HG03175 (cell line): ENCODE data around the gene PTPN20.

Source experiments
- ATAC-seq: cut with Tn5 transposase; IDR thresholded peaks from one replicate; pipeline ENCODE4 v1.9.1; 2021; ENCODE audit warnings: mild to moderate bottlenecking, moderate library complexity; ENCODE audit not compliant: unreplicated experiment

Gene PTPN20

GRCh38 chr10:47019155-47020145, 108.2 kb downstream of the PTPN20 start:
- ATAC-seq, result no peak

GRCh38 chr10:47020471-47020870, 109.2 kb downstream of the PTPN20 start:
- no peak for ATAC-seq

GRCh38 chr10:47021850-47022249, 110.6 kb downstream of the PTPN20 start:
- ATAC-seq, result no peak

- no peak for ATAC-seq
Observed at GRCh38 chr10:47022311-47023131, 111.3 kb downstream of the PTPN20 start.

- ATAC-seq, result no peak
Observed at GRCh38 chr10:47023237-47024045, 112.2 kb downstream of the PTPN20 start.

- ATAC-seq, result no peak
Observed at GRCh38 chr10:47024046-47024322, 112.8 kb downstream of the PTPN20 start.

- peak; percentile 64 for ATAC-seq
Observed at GRCh38 chr10:47024399-47025252, 113.4 kb downstream of the PTPN20 start.

GRCh38 chr10:47025253-47025539, 114.0 kb downstream of the PTPN20 start:
- no peak for ATAC-seq

- ATAC-seq, result no peak
Observed at GRCh38 chr10:47025540-47026300, 114.5 kb downstream of the PTPN20 start.

- ATAC-seq, result no peak
Observed at GRCh38 chr10:47026301-47027107, 115.3 kb downstream of the PTPN20 start.

- no peak for ATAC-seq
Observed at GRCh38 chr10:47027108-47027783, 116.0 kb downstream of the PTPN20 start.

GRCh38 chr10:47027784-47028260, 116.6 kb downstream of the PTPN20 start:
- ATAC-seq, result no peak

GRCh38 chr10:47028466-47028865, 117.2 kb downstream of the PTPN20 start:
- no peak for ATAC-seq

GRCh38 chr10:47029181-47030009, 118.2 kb downstream of the PTPN20 start:
- no peak for ATAC-seq

- no peak for ATAC-seq
Observed at GRCh38 chr10:47030191-47030703, 119.0 kb downstream of the PTPN20 start.

- no peak for ATAC-seq
Observed at GRCh38 chr10:47031211-47031900, 120.1 kb downstream of the PTPN20 start.
